GM23248 (cell line): ENCODE measurements around the gene TRDN.

ENCODE experiments used
- EZH2 ChIP-seq: fragments of 200-600 bp; sonication (generic); IDR thresholded peaks from 2 replicates; pipeline ENCODE4 v1.6.1; 2018; ENCODE audit warnings: antibody characterized with exemption, mild to moderate bottlenecking; ENCODE audit not compliant: insufficient read depth, poor library complexity, severe bottlenecking
- EZH2phosphoT487 ChIP-seq: fragments of 200-600 bp; sonication (generic); IDR thresholded peaks from 2 replicates; pipeline ENCODE4 v1.6.1; 2018; ENCODE audit warnings: antibody characterized with exemption, moderate library complexity, mild to moderate bottlenecking, low read depth; ENCODE audit not compliant: insufficient read depth

DNA sequence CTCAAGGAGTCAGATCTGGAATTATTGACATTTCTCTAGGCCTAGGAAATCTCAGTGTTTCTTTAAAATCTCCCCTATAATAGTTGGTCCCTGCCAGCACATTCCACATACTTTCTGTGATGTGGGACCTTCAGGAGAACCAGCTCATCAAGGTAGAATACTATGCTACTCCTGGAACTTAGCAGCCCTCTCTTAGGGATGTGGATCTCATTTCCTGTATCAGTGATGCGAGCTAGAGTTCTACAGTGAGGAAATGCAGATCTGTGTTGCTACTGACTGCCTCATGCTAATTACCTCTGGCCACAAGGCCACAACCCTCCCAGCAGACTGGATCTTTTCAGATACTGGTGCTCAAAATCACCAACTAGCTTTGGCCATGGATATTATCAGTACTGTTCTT lies 446.9 kb downstream of the TRDN start:
- TF ChIP-seq EZH2, result no peak
- no peak for TF ChIP-seq EZH2phosphoT487
